HT-29 (cell line): ENCODE data around the gene TSPAN33. TPM values are rescaled to one million over a fixed set of nuclear protein-coding genes. Genes with fewer than 3 reads are reported as not detected.
"Not testable (repeated sequence)": the region's sequence is repeated elsewhere in the genome, so short reads cannot be mapped to it uniquely, and the experiment has no call there.

ENCODE experiments used
- DNase-seq: peaks from one replicate; pipeline ENCODE4 v3.0.0-alpha.2; 2015; ENCODE audit warnings: low spot score
- total RNA-seq: library from RNA; depleted of rRNA; stranded (reverse); fragments of >200 nt; shearing (Covaris generic); gene quantifications from 2 replicates; pipeline ENCODE4 v1.2.3, GENCODE V29; 2014; rRNA removed

The TSPAN33 gene, protein sequence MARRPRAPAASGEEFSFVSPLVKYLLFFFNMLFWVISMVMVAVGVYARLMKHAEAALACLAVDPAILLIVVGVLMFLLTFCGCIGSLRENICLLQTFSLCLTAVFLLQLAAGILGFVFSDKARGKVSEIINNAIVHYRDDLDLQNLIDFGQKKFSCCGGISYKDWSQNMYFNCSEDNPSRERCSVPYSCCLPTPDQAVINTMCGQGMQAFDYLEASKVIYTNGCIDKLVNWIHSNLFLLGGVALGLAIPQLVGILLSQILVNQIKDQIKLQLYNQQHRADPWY
- 0.89 and 1.6 TPM in 2 replicates for total RNA-seq

GRCh38 chr7:129144095-129144833, at the start of gene TSPAN33:
TSS of gene TSPAN33 (plus strand) at chr7:129144707. CDS start at chr7:129144981, 274 bp downstream.
- peak; percentile 77 for DNase-seq

GRCh38 chr7:129095258-129095657, 49.2 kb upstream of the TSPAN33 start:
- DNase-seq, result no peak

DNA sequence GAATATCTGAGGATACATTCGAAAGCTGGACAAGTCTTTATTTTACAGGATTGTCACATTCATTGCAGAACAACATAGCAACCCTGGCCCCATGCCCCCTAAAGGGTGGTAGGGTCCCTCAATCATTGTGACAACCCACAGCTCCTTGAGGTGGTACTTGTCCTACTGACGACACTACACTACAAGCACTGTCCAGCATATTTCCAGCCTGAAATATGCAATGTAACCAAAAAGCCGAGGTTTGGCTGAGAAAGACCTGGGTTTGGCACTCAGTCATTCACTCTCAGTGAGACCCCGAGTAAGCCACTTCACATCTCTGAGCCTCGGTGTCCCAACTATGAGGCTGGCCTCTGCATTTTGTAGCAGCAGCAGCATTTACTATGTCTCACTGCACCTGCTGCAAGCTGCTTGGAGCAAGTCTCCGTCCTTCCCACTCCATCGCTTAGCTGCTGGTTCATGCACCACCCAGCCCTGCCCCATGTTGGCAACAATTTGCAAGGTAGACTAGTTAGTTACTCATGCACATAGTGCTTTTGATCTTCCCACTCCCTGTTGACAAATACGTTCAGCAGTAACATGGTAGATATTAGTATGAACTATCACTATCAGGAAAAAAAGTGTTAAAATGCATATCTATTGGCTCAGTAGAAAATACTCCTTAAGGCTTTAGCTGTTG, 46.0 kb upstream of the TSPAN33 start:
- peak; percentile 51 for DNase-seq

DNA sequence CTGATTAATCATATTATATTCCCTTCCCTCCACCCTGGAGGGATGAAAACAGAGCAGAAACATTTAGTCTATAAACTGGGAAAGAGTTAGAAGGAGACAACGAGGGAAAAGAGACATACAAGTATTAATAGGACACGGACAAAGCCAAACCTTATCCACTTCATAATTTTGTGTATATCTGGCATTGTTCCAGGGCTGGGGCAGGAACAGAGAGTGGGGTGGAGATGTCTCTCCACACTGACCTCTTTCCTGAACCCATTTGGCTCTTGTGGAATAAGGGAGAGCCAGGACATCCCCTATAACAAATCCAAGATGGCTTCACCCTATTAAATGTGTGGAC, 43.7 kb upstream of the TSPAN33 start:
- no peak for DNase-seq

GRCh38 chr7:129101746-129102145, 42.8 kb upstream of the TSPAN33 start:
- no peak for DNase-seq

- DNase-seq, result no peak
Measured at GRCh38 chr7:129103561-129104324, 40.8 kb upstream of the TSPAN33 start.

GRCh38 chr7:129108581-129108980, 35.9 kb upstream of the TSPAN33 start:
- DNase-seq, result no peak

GRCh38 chr7:129110258-129110981, 34.1 kb upstream of the TSPAN33 start:
- DNase-seq, result peak; percentile 16

DNA sequence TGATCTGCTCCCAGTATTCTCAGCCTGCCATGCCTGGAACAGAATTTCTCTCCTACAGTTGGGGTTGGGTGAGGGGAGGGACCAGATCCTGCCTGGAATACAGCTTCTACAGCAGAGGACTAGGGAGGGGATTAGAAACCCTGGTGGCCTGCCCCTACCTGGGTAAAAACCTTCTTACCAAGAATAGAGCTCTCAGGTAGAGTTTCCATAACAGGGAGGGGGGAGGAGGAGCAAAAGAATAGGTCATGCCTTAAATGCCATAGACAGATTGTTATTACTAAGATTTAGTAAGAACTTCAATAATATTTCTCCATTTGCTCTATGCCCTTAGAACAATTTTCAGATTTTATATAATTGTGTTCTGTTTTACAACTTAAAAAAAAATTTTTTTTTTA, 33.5 kb upstream of the TSPAN33 start:
- DNase-seq, result no peak

- no peak for DNase-seq
Measured at GRCh38 chr7:129115676-129116075, 28.8 kb upstream of the TSPAN33 start.

DNA sequence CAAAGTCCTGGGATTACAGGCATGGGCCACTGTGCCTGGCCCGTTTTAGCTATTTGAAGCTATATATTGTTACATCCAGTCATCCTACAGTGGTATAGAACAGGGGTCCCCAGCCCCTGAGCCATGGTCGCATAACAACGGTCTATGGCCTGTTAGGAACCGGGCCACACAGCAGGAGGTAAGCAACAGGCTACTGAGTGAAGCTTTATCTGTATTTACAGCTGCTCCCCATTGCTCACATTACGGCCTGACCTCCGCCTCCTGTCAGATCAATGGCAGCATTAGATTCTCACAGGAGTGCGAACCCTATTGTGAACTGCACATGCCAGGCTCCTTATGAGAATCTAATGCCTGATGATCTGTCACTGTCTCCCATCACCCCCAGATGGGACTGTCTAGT, 26.3 kb upstream of the TSPAN33 start:
- no peak for DNase-seq

DNA sequence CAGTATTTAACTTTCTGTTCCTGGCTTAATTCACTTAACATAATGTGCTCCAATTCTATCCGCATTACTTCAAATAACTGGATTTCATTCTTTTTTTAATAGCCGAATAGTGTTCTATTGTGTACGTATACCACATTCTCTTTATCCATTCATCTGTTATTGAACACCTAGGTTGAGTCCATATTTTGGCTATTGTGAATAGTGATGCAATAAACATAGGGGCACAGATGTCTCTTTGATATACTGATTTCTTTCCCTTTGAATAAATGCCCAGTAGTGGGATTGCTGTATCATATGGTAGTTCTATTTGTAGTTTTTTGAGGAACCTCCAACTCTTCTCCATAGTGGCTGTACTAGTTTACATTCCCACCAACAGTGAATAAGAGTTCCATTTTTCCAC, 25.5 kb upstream of the TSPAN33 start:
- DNase-seq, result no peak

DNA sequence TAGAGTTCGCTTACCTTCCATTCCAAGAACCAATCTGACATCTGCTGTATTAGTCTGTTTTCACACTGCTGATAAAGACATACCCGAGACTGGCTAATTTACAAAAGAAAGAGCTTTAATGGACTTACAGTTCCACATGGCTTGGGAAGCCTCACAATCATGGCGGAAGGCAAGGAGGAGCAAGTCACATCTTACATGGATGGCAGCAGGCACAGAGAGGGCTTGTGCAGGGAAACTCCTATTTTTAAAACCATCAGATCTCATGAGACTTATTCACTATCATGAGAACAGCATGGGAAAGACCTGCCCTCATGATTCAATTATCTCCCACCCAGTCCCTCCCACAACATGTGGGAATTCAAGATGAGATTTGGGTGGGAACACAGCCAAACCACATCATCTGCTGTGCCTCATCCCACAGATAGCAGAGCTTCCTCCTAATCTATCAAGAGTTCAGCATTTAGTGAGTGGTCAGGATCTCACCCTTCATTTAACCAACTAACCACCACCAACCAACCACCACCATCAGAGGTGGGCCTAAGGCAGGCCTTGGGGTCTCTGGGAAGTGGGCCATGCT, 22.9 kb upstream of the TSPAN33 start:
- DNase-seq, result not testable (repeated sequence)

DNA sequence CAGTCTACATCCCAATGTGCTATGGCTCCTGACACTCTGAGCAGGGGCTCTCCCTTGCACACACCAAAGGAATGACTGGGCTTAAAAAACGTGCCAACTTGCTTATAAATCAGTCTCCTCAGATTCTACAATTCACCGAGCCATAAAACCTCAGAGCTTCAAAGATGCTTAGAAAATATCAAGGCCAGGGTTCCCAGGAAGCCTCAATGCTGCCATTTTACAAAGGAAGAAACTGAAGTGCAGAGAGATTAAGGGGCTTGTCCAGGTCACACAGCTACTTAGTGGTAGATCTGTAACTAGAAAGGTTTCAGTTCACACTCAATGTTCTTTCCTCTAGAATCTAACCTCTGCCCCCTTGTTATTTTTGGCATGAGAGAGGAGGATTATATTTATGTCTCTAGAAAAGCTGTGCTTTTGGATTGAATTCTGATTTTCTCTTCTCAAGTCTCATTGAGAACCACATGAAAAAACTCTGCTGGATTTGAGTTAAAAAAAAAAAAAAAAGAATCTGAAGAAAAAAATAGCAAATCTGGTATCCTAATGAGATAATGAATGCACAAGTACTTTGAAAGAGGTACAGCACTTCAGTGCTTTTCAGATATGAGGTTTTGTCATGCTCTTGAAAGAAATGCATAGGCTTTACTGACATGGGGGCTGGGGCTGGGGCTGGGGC, 22.3 kb upstream of the TSPAN33 start:
- no peak for DNase-seq

DNA sequence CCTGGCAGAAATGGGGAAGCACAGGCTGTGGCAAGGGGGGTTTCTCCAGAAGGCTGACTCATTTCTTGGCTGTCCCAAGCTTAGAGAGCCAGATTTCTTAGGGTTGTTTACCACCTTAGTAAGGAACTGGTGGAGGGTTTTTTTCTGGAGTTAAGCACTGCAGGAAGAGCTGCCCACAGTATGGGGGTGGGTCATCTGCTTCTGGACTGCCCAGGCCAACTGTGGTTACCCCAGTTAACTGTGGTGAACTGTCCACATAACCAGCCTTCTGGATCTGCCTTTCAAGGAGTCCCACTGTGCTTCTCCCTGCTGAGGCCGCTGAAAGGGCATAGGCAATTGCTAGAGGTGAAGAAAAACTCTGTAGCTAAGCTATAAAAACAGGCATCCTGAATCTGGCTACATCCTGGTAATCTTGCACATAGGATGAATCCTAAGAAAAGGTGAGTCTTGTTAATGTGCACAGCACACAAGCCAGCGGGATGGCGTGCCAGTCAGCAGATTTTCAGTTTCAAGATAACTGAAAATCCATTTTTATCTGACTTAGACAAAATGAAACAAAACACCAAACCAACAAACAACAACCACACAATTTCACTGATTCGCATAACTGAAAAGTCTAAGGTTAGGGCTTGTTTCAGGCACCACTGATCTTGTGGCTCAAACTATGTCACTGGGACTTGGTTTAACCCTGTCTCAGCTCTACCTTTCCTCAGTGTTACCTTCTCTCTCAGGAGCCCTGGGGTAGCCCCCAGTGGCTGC, 21.6 kb upstream of the TSPAN33 start:
- no peak for DNase-seq

DNA sequence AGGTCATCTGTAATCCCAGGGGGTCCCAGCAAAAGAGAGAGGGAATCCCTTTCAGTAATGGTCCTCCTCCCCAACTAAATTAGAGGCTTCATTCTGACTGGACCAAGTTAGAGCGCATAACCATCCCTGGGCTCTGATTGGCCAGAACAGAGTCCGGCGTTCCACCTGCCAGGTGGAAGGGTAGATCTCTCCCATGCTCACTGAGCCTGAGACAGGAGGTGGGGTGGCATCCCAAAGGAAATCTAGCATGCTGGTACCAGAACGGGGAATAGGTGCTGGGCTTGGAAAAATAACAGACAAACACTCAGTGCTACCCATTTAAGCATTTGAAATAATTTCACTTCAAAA, 21.0 kb upstream of the TSPAN33 start:
- DNase-seq, result no peak

- DNase-seq, result no peak
Measured at GRCh38 chr7:129126314-129126713, 18.2 kb upstream of the TSPAN33 start.

DNA sequence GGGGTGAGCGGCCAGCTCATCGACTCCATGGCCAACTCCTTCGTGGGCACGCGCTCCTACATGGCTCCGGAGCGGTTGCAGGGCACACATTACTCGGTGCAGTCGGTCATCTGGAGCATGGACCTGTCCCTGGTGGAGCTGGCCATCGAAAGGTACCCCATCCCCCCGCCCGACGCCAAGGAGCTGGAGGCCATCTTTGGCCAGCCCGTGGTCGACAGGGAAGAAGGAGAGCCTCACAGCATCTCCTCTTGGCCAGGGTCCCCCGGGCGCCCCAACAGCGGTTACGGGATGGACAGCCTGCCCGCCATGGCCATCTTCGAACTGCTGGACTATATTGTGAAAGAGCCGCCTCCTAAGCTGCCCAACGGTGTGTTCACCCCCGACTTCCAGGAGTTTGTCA, 17.4 kb upstream of the TSPAN33 start:
- DNase-seq, result no peak

DNA sequence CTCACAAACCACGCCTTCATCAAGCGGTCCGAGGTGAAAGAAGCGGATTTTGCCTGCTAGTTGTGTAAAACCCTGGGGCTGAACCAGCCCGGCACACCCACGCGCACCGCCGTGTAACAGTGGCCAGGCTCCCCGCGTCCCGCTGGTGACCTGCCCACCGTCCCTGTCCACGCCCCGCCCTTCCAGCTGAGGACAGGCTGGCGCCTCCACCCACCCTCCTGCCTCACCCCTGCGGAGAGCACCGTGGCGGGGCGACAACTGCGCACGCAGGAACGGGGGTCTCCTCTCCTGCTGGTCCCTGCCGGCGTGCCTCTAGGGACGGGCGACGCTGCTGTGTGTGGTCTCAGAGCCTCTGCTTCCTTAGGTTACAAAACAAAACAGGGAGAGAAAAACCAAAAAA, 16.9 kb upstream of the TSPAN33 start:
- DNase-seq, result no peak
